Activated naive CD8-positive, alpha-beta T cell treated with anti-CD3 and anti-CD28 coated beads, Interleukin-2, amount 10 ng/mL, durations not matched to agents 7 days and 5 days (primary cell): ENCODE measurements around the gene TTC27. TPM values are rescaled to one million over a fixed set of nuclear protein-coding genes. Genes with fewer than 3 reads are reported as not detected.

Experiments
- ATAC-seq: fragments of 150-1000 bp; cut with Tn5 transposase; one replicate; pipeline ENCODE4 v1.10.0; 2021; ENCODE audit warnings: low read depth, moderate library complexity
- POLR2A ChIA-PET: fragments of 350-600 bp; sonication (Branson Sonifier 250); formaldehyde crosslinking; loops from one replicate; lab custom pipeline; 2021; ENCODE audit warnings: antibody characterized with exemption; lab: Charles Lee
- DNase-seq: peaks from one replicate; pipeline ENCODE4 v3.0.0; 2021
- H3K27ac Mint-ChIP-seq: one replicate; pipeline ENCODE4 v1.8.0; 2022; ENCODE audit warnings: mild to moderate bottlenecking, mixed read lengths
- H3K27me3 Mint-ChIP-seq: one replicate; pipeline ENCODE4 v1.8.0; 2022; ENCODE audit warnings: mild to moderate bottlenecking, moderate library complexity, mixed read lengths
- H3K36me3 Mint-ChIP-seq: one replicate; pipeline ENCODE4 v1.8.0; 2021; ENCODE audit warnings: mild to moderate bottlenecking, mixed read lengths
- H3K4me1 Mint-ChIP-seq: one replicate; pipeline ENCODE4 v1.8.0; 2021; ENCODE audit warnings: mixed read lengths
- H3K4me3 Mint-ChIP-seq: one replicate; pipeline ENCODE4 v1.8.0; 2022; ENCODE audit warnings: mild to moderate bottlenecking, moderate library complexity, mixed read lengths
- H3K9me3 Mint-ChIP-seq: one replicate; pipeline ENCODE4 v1.8.0; 2021; ENCODE audit warnings: mixed read lengths
- total RNA-seq, 2 experiments: library from RNA; stranded (reverse); gene quantifications; one replicate each; pipeline ENCODE4 v1.2.3, GENCODE V29; 2021

The TTC27 gene
- total RNA-seq = 10 to 100 TPM; 14.9 to 19.4 TPM

GRCh38 chr2:32627814-32628579, at the start of gene TTC27:
TTC27 (plus strand) TSS chr2:32628050; CDS start chr2:32628293, 243 bp downstream.
- POLR2A ChIA-PET = interaction anchor here (0.8 to 1.2 kb wide), 2 partner anchors 563 to 588 kb away, joined by 3 to 4 read pairs; partner anchors contain the start of gene DPY30
- H3K36me3 Mint-ChIP-seq = peaks cover 6% of the 10 kb centered on the region
- H3K4me1 Mint-ChIP-seq = peaks cover 18% of the 10 kb centered on the region
- no peaks in the 10 kb centered on the region for H3K27me3 Mint-ChIP-seq
- DNase-seq = peak; percentile 97
- ATAC-seq = peak; percentile 100
- no peaks in the 10 kb centered on the region for H3K9me3 Mint-ChIP-seq
- peak within 1 kb of the TSS; percentile 96 for H3K4me3 Mint-ChIP-seq
- peak within 1 kb of the TSS; percentile 93 for H3K27ac Mint-ChIP-seq

GRCh38 chr2:32591669-32592463, 36.0 kb upstream of the TTC27 start:
- no peaks in the 10 kb centered on the region for H3K27me3 Mint-ChIP-seq
- peaks cover 26% of the 10 kb centered on the region for H3K36me3 Mint-ChIP-seq
- peaks cover 21% of the 10 kb centered on the region for H3K4me1 Mint-ChIP-seq
- DNase-seq (no peak), ATAC-seq (peak; percentile 99)
- H3K9me3 Mint-ChIP-seq = no peaks in the 10 kb centered on the region
- POLR2A ChIA-PET = no interaction called here
- H3K27ac Mint-ChIP-seq = peak overlapping the region; percentile 78
- peak overlapping the region; percentile 49 for H3K4me3 Mint-ChIP-seq

- H3K27ac Mint-ChIP-seq = peak overlapping the region; percentile 11
- H3K36me3 Mint-ChIP-seq = peaks cover 30% of the 10 kb centered on the region
Measured at GRCh38 chr2:32594573-32594972, 33.3 kb upstream of the TTC27 start.

GRCh38 chr2:32611366-32611765, 16.5 kb upstream of the TTC27 start:
- H3K36me3 Mint-ChIP-seq = peaks cover 20% of the 10 kb centered on the region
- H3K9me3 Mint-ChIP-seq = no peaks in the 10 kb centered on the region
- H3K4me3 Mint-ChIP-seq = no peak overlapping the region
- DNase-seq (no peak), ATAC-seq (no peak)
- no peak overlapping the region for H3K27ac Mint-ChIP-seq
- no peaks in the 10 kb centered on the region for H3K27me3 Mint-ChIP-seq
- H3K4me1 Mint-ChIP-seq = no peaks in the 10 kb centered on the region
- POLR2A ChIA-PET = no interaction called here

More at GRCh38 chr2:32594573-32594972, 33.3 kb upstream of the TTC27 start:
- H3K4me1 Mint-ChIP-seq = peaks cover 20% of the 10 kb centered on the region
- DNase-seq (no peak), ATAC-seq (no peak)
- no peaks in the 10 kb centered on the region for H3K9me3 Mint-ChIP-seq
- H3K27me3 Mint-ChIP-seq = no peaks in the 10 kb centered on the region
- no peak overlapping the region for H3K4me3 Mint-ChIP-seq
- POLR2A ChIA-PET = no interaction called here

GRCh38 chr2:32611771-32612170, 16.1 kb upstream of the TTC27 start:
- POLR2A ChIA-PET = no interaction called here
- DNase-seq (no peak), ATAC-seq (no peak)
- H3K4me3 Mint-ChIP-seq = no peak overlapping the region
- H3K36me3 Mint-ChIP-seq = peaks cover 20% of the 10 kb centered on the region
- no peaks in the 10 kb centered on the region for H3K27me3 Mint-ChIP-seq
- no peaks in the 10 kb centered on the region for H3K4me1 Mint-ChIP-seq
- H3K27ac Mint-ChIP-seq = no peak overlapping the region
- no peaks in the 10 kb centered on the region for H3K9me3 Mint-ChIP-seq

- DNase-seq (no peak), ATAC-seq (no peak)
- H3K9me3 Mint-ChIP-seq = no peaks in the 10 kb centered on the region
- H3K27me3 Mint-ChIP-seq = no peaks in the 10 kb centered on the region
- no peak overlapping the region for H3K4me3 Mint-ChIP-seq
- no peak overlapping the region for H3K27ac Mint-ChIP-seq
- H3K4me1 Mint-ChIP-seq = no peaks in the 10 kb centered on the region
- H3K36me3 Mint-ChIP-seq = peaks cover 23% of the 10 kb centered on the region
- POLR2A ChIA-PET = no interaction called here
Measured at GRCh38 chr2:32614084-32614483, 13.8 kb upstream of the TTC27 start.

GRCh38 chr2:32617599-32618189, 10.2 kb upstream of the TTC27 start:
- Mint-ChIP-seq H3K9me3 (no peaks in the 10 kb centered on the region), H3K36me3 (peaks cover 25% of the 10 kb centered on the region), H3K4me1 (no peaks in the 10 kb centered on the region), H3K27ac (peak overlapping the region; percentile 14), H3K4me3 (no peak overlapping the region), H3K27me3 (no peaks in the 10 kb centered on the region)
- no peak for DNase-seq
- no peak for ATAC-seq
- POLR2A ChIA-PET = no interaction called here

- peaks cover 15% of the 10 kb centered on the region for H3K36me3 Mint-ChIP-seq
- ATAC-seq (no peak), DNase-seq (no peak)
- POLR2A ChIA-PET = no interaction called here
- no peak overlapping the region for H3K27ac Mint-ChIP-seq
- H3K27me3 Mint-ChIP-seq = no peaks in the 10 kb centered on the region
- H3K4me1 Mint-ChIP-seq = peaks cover 6% of the 10 kb centered on the region
- H3K4me3 Mint-ChIP-seq = no peak overlapping the region
- no peaks in the 10 kb centered on the region for H3K9me3 Mint-ChIP-seq
Measured at GRCh38 chr2:32622570-32623310, 5.1 kb upstream of the TTC27 start.

- POLR2A ChIA-PET = no interaction called here
- no peak for DNase-seq
- Mint-ChIP-seq H3K4me1 (peaks cover 7% of the 10 kb centered on the region), H3K36me3 (peaks cover 14% of the 10 kb centered on the region), H3K9me3 (no peaks in the 10 kb centered on the region), H3K4me3 (no peak overlapping the region), H3K27ac (no peak overlapping the region), H3K27me3 (no peaks in the 10 kb centered on the region)
- no peak for ATAC-seq
Measured at GRCh38 chr2:32623311-32623706, 4.5 kb upstream of the TTC27 start.

- H3K9me3 Mint-ChIP-seq = no peaks in the 10 kb centered on the region
- H3K27ac Mint-ChIP-seq = no peak overlapping the region
- no peak for ATAC-seq
- H3K4me3 Mint-ChIP-seq = no peak overlapping the region
- peaks cover 15% of the 10 kb centered on the region for H3K4me1 Mint-ChIP-seq
- H3K36me3 Mint-ChIP-seq = peaks cover 14% of the 10 kb centered on the region
- no peaks in the 10 kb centered on the region for H3K27me3 Mint-ChIP-seq
- POLR2A ChIA-PET = no interaction called here
- DNase-seq = no peak
Measured at GRCh38 chr2:32624812-32625211, 3.0 kb upstream of the TTC27 start.

- POLR2A ChIA-PET = no interaction called here
- peak overlapping the region; percentile 93 for H3K27ac Mint-ChIP-seq
- peaks cover 18% of the 10 kb centered on the region for H3K4me1 Mint-ChIP-seq
Measured at GRCh38 chr2:32626639-32627221, 1.1 kb upstream of the TTC27 start.

GRCh38 chr2:32627441-32627813, 423 bp upstream of the TTC27 start:
- Mint-ChIP-seq H3K9me3 (no peaks in the 10 kb centered on the region), H3K4me1 (peaks cover 18% of the 10 kb centered on the region), H3K27ac (peak overlapping the region; percentile 93), H3K27me3 (no peaks in the 10 kb centered on the region), H3K4me3 (peak overlapping the region; percentile 96), H3K36me3 (peaks cover 9% of the 10 kb centered on the region)
- DNase-seq (no peak), ATAC-seq (peak; percentile 43)
- POLR2A ChIA-PET = interaction anchor here (0.8 to 1.2 kb wide), 2 partner anchors 562 to 588 kb away, joined by 3 to 4 read pairs; partner anchors contain the start of gene DPY30

More at GRCh38 chr2:32626639-32627221, 1.1 kb upstream of the TTC27 start:
- DNase-seq = no peak
- Mint-ChIP-seq H3K4me3 (peak overlapping the region; percentile 96), H3K36me3 (peaks cover 12% of the 10 kb centered on the region), H3K9me3 (no peaks in the 10 kb centered on the region), H3K27me3 (no peaks in the 10 kb centered on the region)
- ATAC-seq = no peak
